HG03108 (cell line): ENCODE measurements around the gene KREMEN2.
A peak's percentile ranks its signal among the peaks of the same experiment; 100 is the strongest.
"Not testable (repeated sequence)": the region's sequence is repeated elsewhere in the genome, so short reads cannot be mapped to it uniquely, and the experiment has no call there.

Experiments used
- ATAC-seq: cut with Tn5 transposase; IDR thresholded peaks from one replicate; pipeline ENCODE4 v1.9.1; 2021; ENCODE audit warnings: moderate library complexity; ENCODE audit not compliant: unreplicated experiment

The KREMEN2 gene

GRCh38 chr16:2963723-2964474, at the start of gene KREMEN2:
Gene KREMEN2 (plus strand): TSS chr16:2964275. CDS start chr16:2964521, 246 bp downstream.
- no peak for ATAC-seq

- ATAC-seq: no peak
Observed at GRCh38 chr16:2915196-2915929, 48.7 kb upstream of the KREMEN2 start.

- no peak for ATAC-seq
Observed at GRCh38 chr16:2919511-2920255, 44.4 kb upstream of the KREMEN2 start.

GRCh38 chr16:2923481-2923880, 40.6 kb upstream of the KREMEN2 start:
- no peak for ATAC-seq

- ATAC-seq: no peak
Observed at GRCh38 chr16:2924901-2925755, 38.9 kb upstream of the KREMEN2 start.

- ATAC-seq: no peak
Observed at GRCh38 chr16:2925951-2926649, 38.0 kb upstream of the KREMEN2 start.

GRCh38 chr16:2926650-2926999, 37.5 kb upstream of the KREMEN2 start:
- ATAC-seq: no peak

GRCh38 chr16:2927010-2927646, 36.9 kb upstream of the KREMEN2 start:
- peak; percentile 62 for ATAC-seq

GRCh38 chr16:2928151-2928550, 35.9 kb upstream of the KREMEN2 start:
- ATAC-seq: not testable (repeated sequence)

GRCh38 chr16:2928796-2929195, 35.3 kb upstream of the KREMEN2 start:
- ATAC-seq: no peak

GRCh38 chr16:2929693-2930092, 34.4 kb upstream of the KREMEN2 start:
- ATAC-seq: no peak

GRCh38 chr16:2930236-2930635, 33.8 kb upstream of the KREMEN2 start:
- no peak for ATAC-seq

- ATAC-seq: not testable (repeated sequence)
Observed at GRCh38 chr16:2931231-2931914, 32.7 kb upstream of the KREMEN2 start.

GRCh38 chr16:2933136-2933535, 30.9 kb upstream of the KREMEN2 start:
- no peak for ATAC-seq

- ATAC-seq: no peak
Observed at GRCh38 chr16:2933701-2934100, 30.4 kb upstream of the KREMEN2 start.

GRCh38 chr16:2934450-2934849, 29.6 kb upstream of the KREMEN2 start:
- no peak for ATAC-seq

- ATAC-seq: no peak
Observed at GRCh38 chr16:2936436-2937011, 27.6 kb upstream of the KREMEN2 start.

GRCh38 chr16:2937170-2937569, 26.9 kb upstream of the KREMEN2 start:
- no peak for ATAC-seq

- ATAC-seq: no peak
Observed at GRCh38 chr16:2938206-2938605, 25.9 kb upstream of the KREMEN2 start.
